HG02571 (cell line): ENCODE results near the gene INSR.
A peak's percentile ranks its signal among the peaks of the same experiment; 100 is the strongest.
"Not testable (repeated sequence)": the region's sequence is repeated elsewhere in the genome, so short reads cannot be mapped to it uniquely, and the experiment has no call there.

ENCODE experiments used
- ATAC-seq: cut with Tn5 transposase; IDR thresholded peaks from one replicate; pipeline ENCODE4 v1.9.1; 2021; ENCODE audit warnings: mild to moderate bottlenecking, moderate library complexity; ENCODE audit not compliant: unreplicated experiment

INSR gene

DNA sequence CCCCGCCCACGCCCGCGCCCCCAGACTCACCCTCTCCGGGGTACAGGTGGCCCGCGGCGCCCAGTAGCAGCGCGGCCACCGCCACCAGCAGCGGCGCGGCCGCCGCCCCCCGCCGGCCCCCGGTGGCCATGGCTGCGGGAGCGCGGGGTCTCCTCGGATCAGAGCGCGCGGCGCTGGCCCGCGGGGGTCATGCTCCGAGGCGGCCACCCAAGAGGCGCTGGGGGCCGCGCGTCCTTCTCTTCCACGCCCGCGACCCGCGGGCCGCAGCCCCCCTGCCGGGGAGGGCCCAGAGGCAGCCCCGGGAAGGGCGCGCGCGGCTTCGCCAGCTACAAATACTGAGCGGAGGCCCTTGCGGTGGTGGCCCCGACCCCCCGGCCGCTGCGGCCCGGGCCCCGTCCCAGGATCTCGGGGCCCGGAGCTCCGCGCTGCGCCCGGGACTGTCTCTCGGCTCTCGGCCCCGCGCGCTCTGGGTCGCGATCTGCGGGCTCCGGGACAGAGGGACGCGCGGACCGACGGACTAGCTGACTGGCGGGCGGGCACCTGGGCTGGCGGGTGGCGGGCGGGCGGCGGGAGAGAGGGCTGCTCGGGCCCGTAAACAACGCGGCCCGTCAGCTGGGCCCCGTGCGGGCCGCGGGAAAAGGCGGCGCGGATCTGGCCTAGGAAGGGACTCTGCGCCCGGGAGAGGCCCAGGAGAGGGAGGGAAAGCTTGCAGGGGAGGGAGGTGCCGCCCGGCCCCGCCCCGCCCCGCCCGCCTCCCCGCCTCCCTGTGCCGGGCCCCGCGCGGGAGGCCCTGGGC lies at the start of gene INSR:
Gene INSR, minus strand, starts transcription at position 653 of the 796 bp plus-strand sequence. Its CDS starts 523 bp downstream, at position 130.
- ATAC-seq, result peak; percentile 71

DNA sequence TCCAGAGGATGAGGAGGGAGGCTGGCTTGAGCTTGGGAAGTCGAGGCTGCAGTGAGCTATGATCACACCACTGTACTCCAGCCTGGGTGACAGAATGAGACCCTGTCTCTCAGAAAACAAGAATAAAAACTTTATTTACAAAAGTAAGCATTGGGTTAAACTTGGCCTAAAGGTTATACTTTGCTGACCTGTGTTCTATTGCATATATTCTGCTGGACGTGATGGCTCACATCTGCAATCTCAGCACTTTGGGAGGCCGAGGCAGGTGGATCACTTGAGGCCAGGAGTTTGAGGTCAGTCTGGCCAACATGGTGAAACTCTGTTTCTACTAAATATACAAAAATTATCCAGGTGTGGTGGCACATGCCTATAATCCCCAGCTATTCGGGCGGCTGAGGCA lies 47.9 kb upstream of the INSR start:
- no peak for ATAC-seq

DNA sequence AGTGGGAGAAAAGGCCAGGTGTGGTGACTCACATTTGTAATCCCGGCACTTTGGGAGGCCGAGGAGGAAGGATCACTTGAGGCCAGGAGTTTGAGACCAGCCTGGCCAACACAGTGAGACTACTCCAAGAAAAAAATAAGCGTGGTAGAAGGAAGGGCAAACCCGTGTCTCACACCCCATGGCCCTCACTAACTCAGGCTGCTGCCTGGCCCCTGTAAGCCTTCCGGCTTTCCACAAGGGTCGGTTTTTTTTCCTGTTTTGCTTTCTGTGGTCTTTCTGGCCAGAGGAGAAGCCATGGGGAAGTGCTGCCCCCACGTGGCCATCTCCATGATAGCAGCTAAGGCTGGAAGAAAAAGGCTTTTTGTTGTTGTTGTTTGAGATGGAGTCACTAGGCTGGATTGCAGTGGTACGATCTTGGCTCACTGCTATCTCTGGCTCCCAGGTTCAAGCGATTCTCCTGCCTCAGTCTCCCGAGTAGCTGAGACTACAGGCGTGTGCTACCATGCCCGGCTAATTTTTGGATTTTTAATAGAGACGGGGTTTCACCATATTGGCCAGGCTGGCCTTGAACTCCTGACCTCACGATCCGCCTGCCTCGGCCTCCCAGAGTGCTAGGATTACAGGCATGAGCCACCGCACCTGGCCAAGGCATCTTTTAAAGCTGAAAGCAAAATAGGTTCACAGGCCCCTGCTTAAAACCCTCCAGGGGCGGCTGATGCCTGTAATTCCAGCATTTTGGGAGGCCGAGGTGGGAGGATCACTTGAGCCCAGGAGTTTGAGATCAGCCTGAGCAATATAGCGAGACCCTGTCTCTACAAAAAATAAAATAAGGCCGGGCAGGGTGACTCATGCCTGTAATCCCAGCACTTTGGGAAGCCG lies 47.0 kb upstream of the INSR start:
- no peak for ATAC-seq

GRCh38 chr19:7337380-7338194 lies 43.4 kb upstream of the INSR start:
- peak; percentile 73 for ATAC-seq

GRCh38 chr19:7336321-7336973 lies 42.2 kb upstream of the INSR start:
- no peak for ATAC-seq

DNA sequence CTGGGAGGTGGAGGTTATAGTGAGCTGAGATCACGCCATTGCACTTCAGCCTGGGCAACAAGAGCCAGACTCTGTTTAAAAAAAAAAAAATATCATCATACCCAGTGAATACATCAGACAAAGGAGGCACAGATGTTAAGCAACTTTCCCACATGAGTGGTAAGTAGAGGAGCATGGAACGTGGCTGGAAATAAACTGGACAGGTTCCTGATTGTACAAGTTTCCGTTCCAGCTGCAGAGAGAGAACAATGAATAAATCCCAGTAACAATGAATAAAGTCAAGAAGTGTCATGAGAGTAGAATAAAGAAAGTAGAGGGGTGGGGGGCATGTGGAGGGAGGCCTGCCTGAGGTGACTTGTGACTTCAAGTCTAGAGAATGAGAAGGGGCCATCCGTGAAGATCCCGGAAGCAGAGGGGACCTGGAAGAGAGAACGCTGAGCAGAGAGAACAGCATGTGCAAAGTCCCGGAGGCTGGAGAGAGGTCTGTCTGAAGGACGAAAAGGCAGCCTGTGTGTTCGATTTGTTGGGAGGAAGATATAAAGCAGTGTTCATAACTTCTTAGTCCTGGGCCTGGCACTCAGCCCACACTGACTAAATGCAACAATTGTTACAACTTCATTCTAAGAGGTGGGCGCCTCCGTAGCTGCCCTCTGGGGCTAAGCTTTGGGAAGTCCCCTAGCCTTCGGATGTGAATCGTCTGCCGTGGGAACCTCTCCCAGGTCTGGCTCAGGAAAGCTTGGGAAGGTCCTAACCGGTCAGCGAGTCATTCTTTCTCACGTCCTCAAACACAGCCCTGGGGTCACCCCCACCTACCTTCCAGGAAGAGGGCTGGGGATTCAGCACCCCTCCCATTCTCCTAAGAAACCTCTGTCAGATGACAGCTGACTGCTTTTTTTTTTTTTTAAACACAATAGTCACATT lies 39.2 kb upstream of the INSR start:
- no peak for ATAC-seq

- ATAC-seq, result no peak
These were observed 37.2 kb upstream of the INSR start for GRCh38 chr19:7331446-7331845.

GRCh38 chr19:7328647-7329046 lies 34.4 kb upstream of the INSR start:
- no peak for ATAC-seq

- no peak for ATAC-seq
These were observed 33.6 kb upstream of the INSR start for GRCh38 chr19:7327802-7328201.

GRCh38 chr19:7326105-7326877 lies 32.1 kb upstream of the INSR start:
- no peak for ATAC-seq

DNA sequence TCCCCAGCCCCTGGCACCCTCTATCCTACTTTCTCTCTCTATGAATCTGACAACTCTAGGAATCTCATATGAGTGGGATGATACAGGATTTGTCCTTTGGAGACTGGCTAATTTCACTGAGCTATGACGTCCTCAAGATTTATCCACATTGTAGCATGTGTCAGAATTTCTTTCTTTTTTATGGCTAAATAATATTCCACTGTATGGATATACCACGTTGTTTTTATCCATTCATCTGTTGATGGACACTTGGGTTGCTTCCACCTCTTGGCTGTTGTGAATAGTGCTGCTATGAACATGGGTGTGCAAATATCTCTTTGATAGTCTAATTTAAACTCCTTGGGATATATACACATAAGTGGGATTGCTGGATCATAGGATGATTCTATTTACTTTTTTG lies 24.0 kb upstream of the INSR start:
- ATAC-seq, result no peak

DNA sequence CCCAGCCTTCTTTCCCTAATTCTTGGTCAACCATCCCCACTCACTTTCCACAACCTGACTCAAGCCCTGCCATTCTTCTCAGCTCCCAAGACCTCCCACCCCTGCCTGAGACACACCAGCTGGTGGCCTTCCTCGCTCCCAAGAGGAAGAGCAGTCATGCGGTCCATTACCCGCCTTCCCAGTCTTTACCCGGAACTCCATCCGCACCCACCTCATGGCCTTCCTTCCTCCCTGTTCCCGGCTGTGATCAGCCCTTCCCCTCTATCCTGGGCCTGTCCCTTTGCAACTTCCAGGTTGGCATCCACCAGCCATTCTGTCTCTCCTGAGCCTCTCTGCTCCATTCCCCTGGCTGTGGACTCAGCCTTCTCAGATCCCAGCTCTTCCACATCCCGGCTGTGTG lies 18.6 kb upstream of the INSR start:
- no peak for ATAC-seq

DNA sequence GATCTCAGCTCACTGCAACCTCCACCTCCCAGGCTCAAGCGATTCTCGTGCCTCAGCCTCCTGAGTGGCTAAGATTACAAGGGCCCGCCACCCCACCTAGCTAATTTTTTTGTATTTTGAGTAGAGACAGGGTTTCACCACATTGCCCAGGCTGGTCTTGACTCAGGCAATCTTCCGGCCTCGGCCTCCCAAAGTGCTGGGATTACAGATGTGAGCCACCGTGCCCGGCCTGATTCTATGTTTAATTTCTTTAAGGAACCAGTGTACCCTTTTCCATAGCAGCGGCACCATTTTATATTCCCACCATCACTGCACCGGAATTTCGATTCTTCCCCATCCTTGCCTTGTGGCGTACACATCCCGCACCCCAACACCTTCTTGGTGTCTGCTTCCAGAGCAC lies 17.7 kb upstream of the INSR start:
- no peak for ATAC-seq

DNA sequence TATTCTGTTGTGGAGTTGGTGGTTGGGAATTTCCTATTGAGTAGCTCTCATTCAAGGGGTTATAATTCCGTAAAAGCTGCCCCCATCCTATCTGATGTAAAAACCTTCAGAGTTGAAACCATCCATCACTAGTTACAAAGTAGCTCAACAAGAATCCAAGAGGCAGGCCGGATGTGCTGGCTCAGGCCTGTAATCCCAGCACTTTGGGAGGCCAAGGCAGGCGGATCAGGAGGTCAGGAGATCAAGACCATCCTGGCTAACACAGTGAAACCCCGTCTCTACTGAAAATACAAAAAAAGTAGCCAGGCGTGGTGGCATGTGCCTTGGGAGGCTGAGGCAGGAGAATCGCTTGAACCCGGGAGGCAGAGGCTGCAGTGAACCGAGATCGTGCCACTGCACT lies 14.1 kb upstream of the INSR start:
- not testable (repeated sequence) for ATAC-seq

DNA sequence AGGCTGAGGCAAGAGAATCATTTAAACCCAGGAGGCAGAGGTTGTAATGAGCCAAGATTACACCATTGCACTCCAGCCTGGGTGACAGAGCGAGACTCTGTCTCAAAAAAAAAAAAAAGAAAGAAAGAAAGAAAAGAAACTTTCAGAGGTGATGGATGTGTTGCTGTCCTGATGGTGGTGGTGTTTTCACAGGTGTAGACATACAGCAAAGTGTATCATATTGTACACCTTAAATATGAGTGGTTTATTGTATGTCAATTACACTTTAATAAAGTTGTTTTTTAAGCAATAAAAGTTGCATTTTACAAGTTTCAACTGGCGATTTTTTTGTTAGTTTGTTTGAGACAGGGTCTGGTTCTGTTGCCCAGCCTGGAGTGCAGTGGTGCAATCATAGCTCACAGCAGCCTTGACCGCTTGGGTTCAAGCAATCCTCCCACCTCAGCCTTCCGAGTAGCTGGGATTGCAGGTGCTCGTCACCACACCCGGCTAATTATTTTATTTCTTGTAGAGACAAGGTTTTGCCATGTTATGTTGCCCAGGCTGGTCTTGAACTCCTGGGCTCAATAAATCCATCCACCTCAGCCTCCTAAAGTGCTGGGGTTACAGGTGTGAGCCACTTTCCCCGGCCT lies 13.5 kb upstream of the INSR start:
- ATAC-seq, result no peak

DNA sequence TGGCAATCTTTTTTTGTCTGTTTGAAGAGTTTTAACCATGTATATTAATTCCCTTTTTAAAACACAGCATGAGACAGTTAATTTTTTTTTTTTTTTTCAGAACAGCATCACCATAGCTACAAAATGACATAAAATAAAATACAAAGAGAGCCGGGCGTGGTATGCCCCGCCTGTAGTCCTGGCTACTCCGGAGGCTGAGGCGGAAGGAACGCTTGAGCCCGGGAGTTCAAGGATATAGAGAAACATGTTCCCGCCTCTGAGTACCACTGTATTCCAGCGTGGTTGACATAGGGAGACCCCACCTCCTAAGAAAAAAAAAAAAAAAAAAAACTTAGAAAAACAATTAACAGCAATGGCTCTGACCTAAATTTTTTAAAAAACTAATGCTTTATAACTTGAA lies 10.0 kb upstream of the INSR start:
- no peak for ATAC-seq

DNA sequence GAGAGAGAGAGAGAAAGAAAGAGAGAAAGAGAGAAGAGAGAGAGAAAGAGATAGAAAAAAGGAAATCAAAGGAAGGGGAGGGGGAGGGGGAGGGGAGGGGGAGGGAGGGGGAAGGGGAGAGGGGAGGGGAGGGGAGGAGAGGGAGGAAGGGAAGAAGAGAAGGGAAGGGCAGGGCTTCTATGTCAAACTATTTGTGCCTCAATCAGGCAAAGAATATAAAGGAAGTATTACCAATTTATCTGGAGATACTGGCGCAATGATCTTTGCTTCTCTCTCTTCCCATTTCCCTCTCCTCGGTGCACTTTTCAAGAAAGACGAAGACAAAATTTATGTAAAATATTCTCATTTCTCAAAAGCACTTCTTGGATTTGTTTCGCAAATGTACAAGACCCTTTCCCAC lies 9.3 kb upstream of the INSR start:
- ATAC-seq, result no peak

DNA sequence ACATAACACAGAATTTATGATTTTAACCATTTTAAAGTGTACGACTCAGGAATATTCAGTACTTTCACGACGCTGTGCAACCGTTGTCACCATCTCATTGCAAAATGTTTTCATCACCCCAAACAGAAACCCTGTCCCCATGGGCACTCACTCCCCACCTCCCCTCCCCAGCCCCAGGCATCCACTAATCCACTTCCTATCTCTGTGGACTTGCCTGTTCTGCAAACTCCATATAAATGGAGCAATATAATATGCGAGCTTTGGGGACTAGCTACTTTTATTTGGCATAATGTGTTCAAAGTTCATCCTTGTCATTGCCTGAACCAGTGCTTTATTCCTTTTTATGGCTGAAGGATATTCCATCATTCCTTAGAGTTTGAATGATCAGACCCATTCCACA lies 7.3 kb upstream of the INSR start:
- no peak for ATAC-seq
